ENCODE data around the gene LARGE1.
"Not testable (repeated sequence)": the region's sequence is repeated elsewhere in the genome, so short reads cannot be mapped to it uniquely, and the experiment has no call there.

The LARGE1 gene

GRCh38 chr22:33570110-33570509 lies 350.2 kb downstream of the LARGE1 start:
- in situ Hi-C loops (cut with MboI; ENCODE audit: low sequenced_read_pairs), result no loop called here

DNA sequence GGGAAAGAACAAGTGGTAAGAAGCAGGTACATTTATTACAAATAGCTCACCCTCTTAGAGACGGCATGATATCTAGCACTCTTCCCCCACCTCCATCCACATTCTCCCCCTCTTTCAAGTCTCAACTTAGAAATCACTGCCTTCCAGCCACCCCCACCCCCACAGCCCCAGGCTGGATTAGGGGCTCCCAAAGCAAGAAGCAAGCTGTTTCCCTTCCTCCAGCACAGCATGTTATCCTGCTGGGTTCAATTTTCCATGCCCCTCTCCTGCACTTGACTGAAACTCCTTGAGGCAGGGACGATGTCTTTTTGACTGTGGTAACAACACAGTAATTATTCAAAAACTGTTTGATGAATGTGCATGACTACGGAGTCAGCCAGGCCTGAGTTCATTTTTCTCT lies 350.7 kb downstream of the LARGE1 start:
- in situ Hi-C loops (cut with MboI; ENCODE audit: low sequenced_read_pairs), result no loop called here

DNA sequence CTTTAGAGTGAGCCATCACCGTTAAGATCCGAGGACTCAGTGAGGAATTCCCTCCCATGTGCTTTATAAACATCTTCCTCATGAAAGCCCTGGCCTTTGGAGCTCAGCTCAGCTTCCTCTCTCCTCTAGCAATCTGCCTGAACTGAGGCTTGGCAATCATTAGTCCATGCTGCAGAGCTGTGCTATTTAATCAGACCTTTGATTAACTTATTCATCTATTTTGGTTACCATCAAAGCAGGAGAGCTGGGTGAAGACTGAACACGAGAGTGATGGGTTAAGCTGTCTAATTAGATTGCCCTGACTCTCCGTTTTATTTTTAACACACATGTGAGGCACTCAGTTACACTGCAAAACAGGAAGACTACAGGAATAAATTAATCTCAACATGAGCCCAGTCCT lies 351.3 kb downstream of the LARGE1 start:
- in situ Hi-C loops (cut with MboI; ENCODE audit: low sequenced_read_pairs), result no loop called here

GRCh38 chr22:33566495-33566894 lies 353.8 kb downstream of the LARGE1 start:
- in situ Hi-C loops (cut with MboI; ENCODE audit: low sequenced_read_pairs), result not testable (repeated sequence)

DNA sequence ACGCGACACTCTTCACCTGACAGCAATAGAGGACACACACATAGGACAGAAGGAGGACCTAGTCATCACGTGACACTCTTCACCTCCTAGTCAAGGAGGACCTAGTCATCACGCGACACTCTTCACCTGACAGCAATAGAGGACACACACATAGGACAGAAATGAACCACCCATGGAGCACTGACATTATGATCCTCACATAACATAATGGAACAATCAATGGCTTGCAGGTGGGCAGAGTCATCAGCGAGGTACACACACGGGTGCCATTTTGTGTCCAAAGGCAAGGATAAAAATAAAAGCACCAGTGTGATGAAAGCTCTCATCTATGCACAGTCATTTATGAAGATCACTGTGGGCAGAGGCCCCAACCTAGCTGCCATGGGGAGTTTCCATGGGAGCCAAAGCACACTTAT lies 354.7 kb downstream of the LARGE1 start:
- in situ Hi-C loops (cut with MboI; ENCODE audit: low sequenced_read_pairs), result no loop called here

GRCh38 chr22:33564683-33565082 lies 355.6 kb downstream of the LARGE1 start:
- in situ Hi-C loops (cut with MboI; ENCODE audit: low sequenced_read_pairs), result no loop called here

DNA sequence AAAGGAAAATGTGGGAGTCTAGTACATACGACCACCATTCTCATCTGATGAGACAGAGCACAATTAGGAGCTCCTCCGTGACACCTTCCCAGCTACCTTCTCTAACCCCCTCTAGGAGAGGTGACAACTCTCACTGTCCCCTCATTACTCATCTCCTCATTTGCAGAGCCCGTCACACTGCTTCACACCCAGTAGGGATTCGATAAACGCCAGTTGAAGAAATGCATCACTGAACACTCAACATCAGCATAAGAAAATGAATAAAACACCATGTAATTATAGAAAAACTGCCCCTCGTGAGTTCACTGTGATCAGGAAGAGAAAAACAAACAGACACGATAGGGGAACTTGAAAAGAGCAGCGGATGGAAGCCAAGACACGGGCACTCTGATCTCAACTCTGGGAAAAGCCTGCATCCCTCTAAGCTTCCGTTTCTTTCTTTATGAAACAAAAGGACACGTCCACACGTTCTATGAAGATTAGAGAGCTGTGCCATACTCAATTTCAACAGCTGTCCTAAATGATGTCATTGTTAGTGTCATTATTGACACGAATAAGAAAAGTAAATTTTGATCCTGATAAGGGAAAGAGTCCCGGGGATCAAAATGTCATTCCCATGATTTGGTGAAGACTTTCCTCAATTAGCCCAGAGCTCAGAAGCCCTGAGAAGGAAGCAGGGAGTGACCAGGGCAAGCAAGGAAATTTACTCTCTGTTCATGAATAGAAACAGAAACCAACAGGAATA lies 356.9 kb downstream of the LARGE1 start:
- in situ Hi-C loops (cut with MboI; ENCODE audit: low sequenced_read_pairs), result no loop called here

DNA sequence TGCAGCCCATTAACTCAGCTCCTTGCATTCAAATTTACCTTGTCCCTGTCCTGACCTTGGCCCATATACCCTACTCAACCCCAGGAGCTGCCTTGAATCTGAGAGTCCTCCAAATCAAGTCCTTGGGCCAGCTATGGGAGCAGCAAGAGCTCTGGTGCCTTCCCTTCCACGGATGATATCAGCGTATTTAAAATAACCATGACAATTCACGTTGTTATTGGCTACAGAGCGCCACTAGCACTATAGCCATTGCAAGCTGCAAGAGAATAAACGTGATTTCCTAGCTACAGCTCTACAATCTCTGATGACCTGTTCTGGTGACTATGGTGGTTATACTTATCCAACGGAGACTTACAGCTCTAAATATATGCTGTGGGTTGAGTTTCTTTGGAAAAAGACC lies 357.8 kb downstream of the LARGE1 start:
- in situ Hi-C loops (cut with MboI; ENCODE audit: low sequenced_read_pairs), result no loop called here

DNA sequence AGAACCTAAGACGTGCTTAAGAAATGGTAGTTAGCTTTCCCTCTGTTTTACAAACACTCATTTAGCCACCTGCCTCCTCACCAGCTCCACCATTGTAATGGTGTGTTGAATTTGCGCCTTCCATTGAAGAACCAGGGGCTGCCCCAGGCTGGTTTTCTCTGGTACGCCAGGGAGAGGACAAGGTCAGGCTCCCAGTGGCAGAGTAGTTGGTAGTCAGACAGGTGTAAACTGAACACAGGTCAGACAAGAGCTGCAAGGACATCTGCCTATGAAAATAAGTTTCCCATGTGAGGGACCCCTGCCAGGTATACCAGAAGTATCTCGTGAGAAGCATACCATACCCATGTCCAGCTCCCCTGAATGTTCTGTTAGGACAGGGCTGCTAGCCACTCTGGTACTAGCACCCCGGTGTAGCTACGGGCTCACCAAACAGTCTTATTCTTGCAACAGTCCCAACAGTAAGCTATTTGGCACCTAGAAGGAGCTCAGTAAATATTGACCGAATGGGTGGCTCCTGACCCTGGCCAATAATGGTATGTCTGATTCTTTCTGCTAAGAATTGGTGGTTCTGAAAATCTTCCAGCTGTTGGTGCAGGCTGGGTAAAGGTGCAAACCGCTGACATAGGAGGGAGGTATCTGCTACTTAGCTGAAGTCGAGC lies 359.0 kb downstream of the LARGE1 start:
- in situ Hi-C loops (cut with MboI; ENCODE audit: low sequenced_read_pairs), result no loop called here

GRCh38 chr22:33557836-33558235 lies 362.4 kb downstream of the LARGE1 start:
- in situ Hi-C loops (cut with MboI; ENCODE audit: low sequenced_read_pairs), result no loop called here

DNA sequence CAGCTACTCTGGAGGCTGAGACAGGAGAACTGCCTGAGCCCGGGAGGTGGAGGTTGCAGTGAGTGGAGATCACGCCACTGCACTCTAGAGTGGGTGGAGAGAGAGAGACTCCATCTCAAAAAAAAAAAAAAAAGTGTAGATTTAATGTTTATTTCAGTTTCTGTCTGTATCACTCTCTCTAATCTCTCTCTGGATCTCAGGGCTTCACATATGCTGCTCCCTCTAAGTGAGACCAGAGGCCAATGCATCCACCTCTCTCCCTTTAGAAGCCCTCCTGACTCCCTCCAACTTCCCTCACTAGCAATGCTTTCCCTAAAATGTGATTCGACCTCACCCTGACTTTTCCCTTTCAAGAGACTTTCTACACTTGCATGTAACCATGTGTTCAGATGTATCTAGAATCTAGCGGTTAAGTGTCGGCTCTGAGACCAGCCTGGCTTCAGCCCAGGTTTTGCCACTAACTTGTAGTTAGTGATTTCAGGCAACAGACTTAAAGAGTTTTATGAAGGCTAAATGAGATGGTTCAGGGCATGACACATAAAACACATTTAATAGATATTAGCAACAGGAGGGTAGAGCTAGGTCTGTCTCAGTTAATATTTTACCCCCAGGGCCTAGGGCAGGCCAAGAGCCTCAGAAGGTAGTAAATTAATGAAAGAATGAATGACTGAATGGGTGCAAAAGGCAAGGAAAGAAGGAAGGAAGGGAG lies 364.3 kb downstream of the LARGE1 start:
- in situ Hi-C loops (cut with MboI; ENCODE audit: low sequenced_read_pairs), result no loop called here

DNA sequence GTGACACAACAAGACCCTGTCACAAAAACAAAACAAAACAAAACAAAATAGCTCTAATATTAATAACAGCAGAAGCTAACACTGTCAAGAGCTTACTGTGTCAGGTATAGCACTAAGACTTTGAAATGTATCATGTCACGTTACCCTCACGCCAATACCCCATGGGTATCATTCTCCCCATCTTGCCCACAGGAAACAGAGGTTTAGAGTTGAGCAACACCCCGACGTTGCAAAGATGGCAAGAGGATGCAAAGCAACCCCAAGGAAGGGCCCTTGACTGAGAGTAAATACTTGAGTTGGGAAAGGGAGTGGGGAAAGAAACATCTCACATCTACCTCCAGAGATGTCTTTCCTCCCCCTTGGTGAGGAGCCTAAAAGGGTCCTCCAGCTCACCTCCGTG lies 366.8 kb downstream of the LARGE1 start:
- in situ Hi-C loops (cut with MboI; ENCODE audit: low sequenced_read_pairs), result no loop called here

GRCh38 chr22:33544707-33545106 lies 375.6 kb downstream of the LARGE1 start:
- in situ Hi-C loops (cut with MboI; ENCODE audit: low sequenced_read_pairs), result no loop called here

- in situ Hi-C loops (cut with MboI; ENCODE audit: low sequenced_read_pairs), result no loop called here
Measured at GRCh38 chr22:33542722-33543121, 377.6 kb downstream of the LARGE1 start.

- in situ Hi-C loops (cut with MboI; ENCODE audit: low sequenced_read_pairs), result no loop called here
Measured at GRCh38 chr22:33542153-33542552, 378.1 kb downstream of the LARGE1 start.

DNA sequence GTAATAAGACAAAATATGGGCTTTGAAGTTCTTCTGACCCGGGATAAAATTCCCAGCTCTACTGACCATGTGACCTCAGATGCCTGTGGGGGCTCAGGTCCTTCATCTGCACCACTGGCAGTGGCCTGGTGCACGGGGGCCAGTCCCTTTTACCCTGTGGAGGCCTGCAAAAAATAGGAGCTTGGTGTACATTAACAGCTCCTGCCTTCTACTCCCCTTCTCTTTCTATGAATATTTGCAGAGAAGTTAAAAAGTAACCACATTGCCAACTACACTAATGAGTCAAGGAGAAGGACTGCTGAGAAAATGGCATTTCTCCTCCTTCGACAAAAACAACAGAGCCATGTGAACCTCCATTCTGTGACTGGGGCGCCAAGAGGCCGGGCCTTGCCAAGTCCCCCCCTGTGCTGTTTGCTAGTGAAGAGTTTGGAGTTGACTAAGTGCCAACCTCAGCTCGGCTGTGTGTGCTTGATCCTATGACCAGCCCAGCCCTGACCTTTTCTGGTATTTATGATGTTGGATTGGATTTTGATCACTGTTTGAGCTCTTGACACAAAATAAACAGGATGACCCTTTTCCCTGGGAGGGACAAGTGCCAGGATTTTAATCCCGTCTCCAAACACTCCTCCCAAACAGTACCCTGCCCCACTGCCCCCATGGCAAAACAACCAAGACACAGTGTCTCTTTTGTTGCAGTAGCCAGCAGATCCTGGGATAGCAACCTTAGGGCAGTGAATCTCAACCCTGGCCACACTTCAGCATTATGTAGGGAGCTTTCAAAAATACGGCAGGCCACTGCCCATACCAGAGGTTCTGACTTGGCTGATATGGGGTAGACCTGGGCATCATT lies 380.1 kb downstream of the LARGE1 start:
- in situ Hi-C loops (cut with MboI; ENCODE audit: low sequenced_read_pairs), result no loop called here

DNA sequence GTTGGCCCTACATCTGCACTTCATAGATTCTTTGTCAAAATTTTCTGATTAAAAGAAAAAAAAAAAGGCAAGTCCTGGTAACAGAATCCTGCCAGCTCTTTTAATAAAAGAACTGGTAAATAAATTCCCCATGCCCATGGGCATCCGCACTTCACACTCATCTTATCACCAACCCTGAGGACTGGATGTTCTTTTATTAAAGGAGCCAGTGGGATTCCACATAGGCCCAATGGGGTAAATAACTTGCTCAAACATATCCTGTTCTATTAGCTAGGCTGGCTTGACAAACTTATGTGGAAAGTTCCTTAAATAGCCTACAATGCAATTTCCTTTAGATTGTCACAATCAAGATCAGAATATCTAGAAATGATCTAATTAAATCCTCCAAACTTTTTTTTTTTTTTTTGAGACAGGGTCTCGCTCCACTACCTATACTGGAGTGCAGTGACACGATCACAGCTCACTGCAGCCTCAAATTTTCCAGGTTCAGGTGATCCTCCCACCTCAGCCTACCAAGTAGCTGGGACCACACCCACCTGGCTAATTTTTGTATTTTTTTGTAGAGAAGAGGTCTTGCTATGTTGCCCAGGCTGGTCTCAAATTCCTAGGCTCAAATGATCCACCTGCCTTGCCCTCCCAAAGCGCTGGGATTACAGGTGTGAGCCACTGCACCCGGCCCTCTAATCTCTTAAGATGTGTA lies 380.9 kb downstream of the LARGE1 start:
- in situ Hi-C loops (cut with MboI; ENCODE audit: low sequenced_read_pairs), result no loop called here

DNA sequence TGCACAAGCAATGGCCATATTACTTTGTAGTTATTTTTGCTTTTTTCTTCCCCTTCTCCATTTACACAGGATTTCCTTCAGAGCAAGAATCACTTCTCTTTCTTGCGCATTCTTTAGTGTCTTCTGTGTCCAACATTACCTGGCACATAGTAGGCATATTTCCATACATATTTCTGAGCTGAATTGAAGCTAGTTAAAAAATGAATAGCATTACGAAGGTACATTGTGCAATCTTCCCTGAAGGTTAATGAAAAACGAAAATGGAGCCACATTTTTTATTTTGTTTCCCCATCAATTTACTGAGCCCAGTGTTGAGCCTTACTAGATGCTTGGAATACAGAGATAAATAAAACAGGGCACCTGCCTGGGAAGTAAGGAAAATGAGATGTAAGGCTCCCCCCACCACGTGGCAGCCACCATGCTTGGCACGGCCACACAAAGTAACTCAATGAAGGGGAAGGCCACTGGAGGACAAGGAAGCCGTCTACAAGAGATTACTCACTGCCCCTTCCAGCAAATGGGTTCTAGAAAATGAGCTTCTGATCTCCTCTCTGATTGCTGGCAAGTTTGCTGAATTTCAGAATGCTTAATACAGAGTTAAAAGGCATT lies 381.9 kb downstream of the LARGE1 start:
- in situ Hi-C loops (cut with MboI; ENCODE audit: low sequenced_read_pairs), result no loop called here

- in situ Hi-C loops (cut with MboI; ENCODE audit: low sequenced_read_pairs), result no loop called here
Measured at GRCh38 chr22:33537059-33537458, 383.2 kb downstream of the LARGE1 start.
